SK-N-MC (cell line): ENCODE measurements around the gene PEG3.

Experiments
- DNase-seq: peaks from one replicate; pipeline ENCODE4 v3.0.0-alpha.2; 2011; ENCODE audit warnings: low read depth, low spot score
- H3K27ac ChIP-seq: fragments of 200-600 bp; sonication (generic); 2 replicates; pipeline ENCODE4 v1.5.1; 2016; ENCODE audit warnings: mixed run types
- H3K36me3 ChIP-seq: fragments of 200-600 bp; sonication (generic); 2 replicates; pipeline ENCODE4 v1.6.1; 2017; ENCODE audit warnings: antibody characterized with exemption, low read length, mixed read lengths; ENCODE audit not compliant: insufficient read depth
- H3K4me3 ChIP-seq: fragments of 200-600 bp; sonication (generic); 2 replicates; pipeline ENCODE4 v1.5.1; 2016
- H3K9ac ChIP-seq: fragments of 200-600 bp; sonication (generic); 2 replicates; pipeline ENCODE4 v1.8.0; 2017; ENCODE audit warnings: mixed run types, mixed read lengths; ENCODE audit not compliant: insufficient read length
- H3K9me3 ChIP-seq: fragments of 200-600 bp; sonication (generic); 2 replicates; pipeline ENCODE4 v1.6.1; 2017; ENCODE audit warnings: low read depth, mild to moderate bottlenecking, antibody characterized with exemption, low read length, moderate library complexity, mixed read lengths
- EZH2 ChIP-seq: fragments of 200-600 bp; sonication (generic); IDR thresholded peaks from one replicate; pipeline ENCODE4 v1.6.1; 2017; ENCODE audit warnings: antibody characterized with exemption
- FOXP2 ChIP-seq: optimal IDR thresholded peaks from 2 replicates; pipeline ENCODE3; 2011; ENCODE audit warnings: mild to moderate bottlenecking, moderate library complexity; ENCODE audit not compliant: insufficient read depth; ENCODE audit errors: extremely low read length, control extremely low read depth
- POLR2AphosphoS5 ChIP-seq: IDR thresholded peaks from 2 replicates; pipeline ENCODE4 v1.6.1; 2012; ENCODE audit warnings: mild to moderate bottlenecking, low read depth, low read length, borderline replicate concordance

Gene PEG3

DNA sequence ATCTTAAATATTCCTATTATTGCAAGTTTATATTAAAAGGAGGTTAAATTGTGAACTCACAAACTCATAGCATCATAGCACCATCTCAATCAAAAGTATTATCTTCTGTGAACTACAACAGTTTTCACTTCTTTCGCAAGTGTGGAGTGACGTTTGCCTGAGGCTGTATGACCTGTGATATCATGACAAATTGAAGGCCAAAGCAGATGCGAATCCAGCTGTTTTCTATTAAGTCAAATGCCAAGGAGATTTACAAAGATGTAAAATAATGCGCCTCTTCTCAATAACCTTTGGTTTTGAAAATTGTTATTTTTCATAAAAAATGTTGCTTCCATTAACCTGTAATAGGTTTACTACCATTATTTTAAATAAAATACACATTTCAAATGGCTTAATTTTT lies 7.6 kb upstream of the PEG3 start:
- no peaks in the 10 kb centered on the region for H3K9me3 ChIP-seq
- no peaks in the 10 kb centered on the region for H3K36me3 ChIP-seq
- H3K27ac ChIP-seq: no peak overlapping the region
- no peak overlapping the region for H3K4me3 ChIP-seq
- no peak for TF ChIP-seq POLR2AphosphoS5
- no peak for TF ChIP-seq EZH2
- no peak for TF ChIP-seq FOXP2
- H3K9ac ChIP-seq: no peak overlapping the region
- DNase-seq: no peak

DNA sequence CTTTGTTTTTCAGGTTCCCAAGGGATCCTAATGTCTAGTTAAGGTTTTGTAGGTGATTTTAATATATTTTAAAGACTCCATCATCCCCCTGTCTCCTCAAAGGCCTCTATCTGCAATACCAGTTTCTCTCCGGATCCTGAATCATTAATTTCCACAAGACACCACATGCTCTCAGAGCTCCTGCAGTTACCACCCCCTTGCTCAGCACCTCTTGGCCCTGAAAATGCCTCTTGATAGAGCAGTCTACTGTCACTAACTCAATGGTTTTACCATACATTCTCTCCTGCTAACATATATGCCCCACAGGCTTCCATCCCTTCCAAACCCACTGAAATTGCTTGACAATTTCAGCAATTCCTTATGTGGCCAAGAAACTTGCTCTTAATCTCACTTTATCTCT lies 1.9 kb upstream of the PEG3 start:
- no peak for DNase-seq
- Histone ChIP-seq H3K9me3 (no peaks in the 10 kb centered on the region), H3K36me3 (no peaks in the 10 kb centered on the region), H3K9ac (no peak overlapping the region), H3K27ac (no peak overlapping the region), H3K4me3 (no peak overlapping the region)
- no peak for TF ChIP-seq FOXP2
- TF ChIP-seq POLR2AphosphoS5: no peak
- TF ChIP-seq EZH2: no peak

DNA sequence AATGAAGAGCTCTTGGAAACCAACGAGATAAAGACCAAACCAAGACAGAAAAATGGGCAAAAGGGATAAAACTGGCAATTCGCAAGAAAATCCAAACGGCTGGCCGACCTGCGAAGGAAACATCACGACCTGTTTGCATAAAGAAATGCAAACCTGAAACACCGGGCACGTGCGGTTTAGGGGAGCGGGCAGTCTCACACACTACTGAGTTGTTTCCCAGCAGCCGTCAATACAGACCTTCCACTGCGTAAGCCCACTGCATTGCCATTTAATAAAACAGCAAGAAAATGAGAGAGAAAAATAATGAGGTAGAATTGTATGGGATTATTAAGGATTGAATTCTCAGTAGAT lies 642 bp upstream of the PEG3 start:
- no peak overlapping the region for H3K4me3 ChIP-seq
- TF ChIP-seq POLR2AphosphoS5 (no peak), EZH2 (no peak), FOXP2 (no peak)
- H3K9me3 ChIP-seq: no peaks in the 10 kb centered on the region
- H3K36me3 ChIP-seq: no peaks in the 10 kb centered on the region
- H3K27ac ChIP-seq: no peak overlapping the region
- H3K9ac ChIP-seq: no peak overlapping the region
- DNase-seq: no peak

DNA sequence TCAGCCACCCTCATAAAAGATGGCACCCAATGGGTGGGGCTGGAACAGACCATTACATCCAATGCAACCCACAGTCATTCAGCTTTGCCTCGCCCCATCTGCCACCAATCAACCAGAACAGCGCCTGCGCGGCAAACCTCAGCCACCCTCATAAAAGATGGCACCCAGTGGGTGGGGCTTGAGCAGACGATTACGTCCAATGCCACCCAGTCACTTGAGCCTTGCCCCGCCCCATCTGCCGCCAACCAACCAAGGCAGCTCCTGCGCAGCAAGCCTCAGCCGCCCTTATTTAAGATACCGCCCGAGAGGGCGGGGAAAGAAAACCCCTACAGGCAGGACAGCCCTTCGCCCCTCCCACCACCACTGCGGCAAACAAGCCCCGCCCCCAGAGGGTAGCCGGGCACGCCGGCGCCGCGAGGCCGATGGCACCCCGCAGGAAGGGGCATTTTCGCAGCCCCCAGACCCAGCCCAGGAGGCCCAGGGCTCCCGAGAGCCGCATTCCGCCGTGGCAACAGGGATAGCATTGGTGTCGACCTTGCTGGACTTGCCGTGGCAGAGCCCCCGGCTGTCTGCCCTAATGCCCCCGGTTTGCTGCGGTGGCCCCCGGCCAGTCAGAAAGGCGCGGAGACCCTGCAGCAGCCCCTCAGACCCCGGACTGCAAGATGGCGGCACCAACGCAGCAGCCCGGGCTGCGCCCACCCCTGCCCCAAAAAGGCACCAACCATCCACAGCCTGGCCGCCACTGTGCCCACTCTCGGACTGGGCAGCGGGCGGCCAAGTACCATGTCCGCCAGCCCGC lies 675 bp downstream of the PEG3 start:
- Histone ChIP-seq H3K4me3 (no peak overlapping the region), H3K36me3 (no peaks in the 10 kb centered on the region), H3K27ac (no peak overlapping the region), H3K9ac (no peak overlapping the region), H3K9me3 (no peaks in the 10 kb centered on the region)
- TF ChIP-seq FOXP2: no peak
- no peak for TF ChIP-seq POLR2AphosphoS5
- TF ChIP-seq EZH2: no peak
- DNase-seq: no peak

DNA sequence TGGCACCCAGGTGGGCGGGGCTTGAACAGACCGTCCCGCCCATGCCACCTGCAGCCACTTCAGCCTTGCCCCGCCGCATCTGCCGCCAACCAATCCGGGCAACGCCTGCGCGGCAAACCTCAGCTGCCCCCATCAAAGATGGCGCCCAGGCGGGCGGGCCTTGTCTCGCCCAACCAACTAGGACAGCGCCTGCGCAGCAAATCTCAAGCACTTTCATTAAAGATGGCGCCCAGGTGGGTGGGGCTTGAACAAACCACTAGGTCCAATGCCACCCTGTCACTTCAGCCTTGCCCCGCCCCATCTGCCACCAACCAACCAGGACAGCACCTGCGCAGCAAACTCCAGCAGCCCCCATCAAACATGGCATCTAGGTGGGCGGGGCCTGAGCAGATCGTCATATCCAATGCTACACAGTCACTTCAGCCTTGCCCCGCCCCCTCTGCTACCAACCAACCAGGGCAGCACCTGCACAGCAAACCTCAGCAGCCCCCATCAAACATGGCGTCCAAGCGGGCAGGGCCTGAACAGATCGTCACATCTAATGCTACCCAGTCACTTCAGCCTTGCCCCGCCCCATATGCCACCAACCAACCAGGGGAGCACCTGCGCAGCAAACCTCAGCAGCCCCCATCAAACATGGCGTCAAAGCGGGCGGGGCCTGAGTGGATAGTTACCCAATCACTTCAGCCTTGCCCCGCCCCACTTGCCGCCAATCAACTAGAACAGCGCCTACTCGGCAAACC lies 1.4 kb downstream of the PEG3 start:
- no peaks in the 10 kb centered on the region for H3K36me3 ChIP-seq
- DNase-seq: peak; percentile 16
- no peak overlapping the region for H3K9ac ChIP-seq
- TF ChIP-seq POLR2AphosphoS5 (no peak), FOXP2 (no peak), EZH2 (no peak)
- H3K4me3 ChIP-seq: no peak overlapping the region
- no peak overlapping the region for H3K27ac ChIP-seq
- no peaks in the 10 kb centered on the region for H3K9me3 ChIP-seq

DNA sequence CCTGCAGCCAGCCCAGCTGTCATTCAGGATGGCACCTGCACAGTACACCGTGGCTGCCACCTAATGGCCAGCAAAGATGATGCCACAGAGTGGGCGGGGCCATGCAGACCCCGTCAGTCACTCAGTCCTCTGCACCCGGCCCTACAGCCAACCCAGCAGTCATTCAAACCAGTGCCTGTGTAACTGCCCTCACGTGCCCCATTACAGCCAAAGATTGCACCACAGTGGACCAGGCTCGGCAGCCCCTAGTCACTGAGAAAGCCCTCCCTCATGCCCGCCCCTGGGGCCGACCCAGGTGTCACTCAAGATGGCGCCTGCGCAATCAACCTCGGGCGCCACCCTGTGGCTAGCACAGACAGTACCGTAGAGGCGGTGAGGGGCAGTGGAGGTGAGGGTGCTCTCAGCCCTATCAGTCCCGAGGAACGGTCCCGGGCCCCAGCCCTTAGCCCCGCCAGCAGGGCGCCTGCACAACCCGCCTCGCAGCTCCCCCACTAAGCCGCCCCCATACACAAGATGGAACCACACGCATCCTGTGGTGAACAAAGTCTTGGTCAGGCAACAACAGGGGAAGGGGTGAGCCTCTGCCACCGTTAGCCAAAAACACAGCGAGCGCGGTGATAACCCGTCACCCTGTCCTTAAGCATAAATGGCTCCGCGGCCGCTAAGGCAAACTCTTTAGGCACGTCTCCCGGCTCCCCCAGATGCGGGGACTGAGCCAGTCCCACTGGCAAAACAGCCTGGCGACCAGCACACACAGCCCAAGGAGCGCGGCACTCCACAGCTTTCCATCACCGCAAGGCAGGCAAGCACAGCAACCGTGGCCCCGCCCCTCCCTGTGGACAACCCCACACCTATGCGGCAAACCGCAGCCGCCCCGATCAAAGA lies 2.3 kb downstream of the PEG3 start:
- no peaks in the 10 kb centered on the region for H3K36me3 ChIP-seq
- TF ChIP-seq POLR2AphosphoS5: no peak
- TF ChIP-seq EZH2: no peak
- no peak for TF ChIP-seq FOXP2
- DNase-seq: no peak
- no peaks in the 10 kb centered on the region for H3K9me3 ChIP-seq
- no peak overlapping the region for H3K9ac ChIP-seq
- H3K4me3 ChIP-seq: no peak overlapping the region
- no peak overlapping the region for H3K27ac ChIP-seq

DNA sequence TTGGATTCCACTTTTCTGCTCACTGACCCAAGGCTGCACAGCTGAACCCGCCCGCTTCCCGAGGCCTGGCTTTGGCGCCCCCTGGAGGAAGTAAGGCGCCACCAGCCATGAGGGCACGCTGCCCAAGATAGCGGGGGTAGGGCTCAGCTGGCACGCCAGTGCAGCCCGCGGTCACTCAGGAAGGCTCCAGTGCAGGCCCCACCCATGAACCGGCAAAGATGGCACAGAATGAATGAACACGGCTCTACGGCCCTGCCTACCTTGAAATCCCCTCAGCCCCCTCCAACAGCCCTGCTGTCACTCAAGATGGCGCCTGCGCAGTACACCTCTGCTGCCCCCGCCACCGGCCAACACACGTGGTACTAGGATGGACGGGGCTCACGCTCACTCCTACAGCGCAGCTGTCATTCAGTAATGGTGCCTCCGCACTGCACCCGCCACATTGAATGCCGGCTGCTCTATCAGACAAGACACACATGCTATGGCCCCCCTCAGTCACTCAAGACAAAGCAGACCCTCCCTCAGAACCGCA lies 3.0 kb downstream of the PEG3 start:
- no peak for TF ChIP-seq FOXP2
- TF ChIP-seq POLR2AphosphoS5: no peak
- TF ChIP-seq EZH2: no peak
- DNase-seq: no peak
- H3K4me3 ChIP-seq: no peak overlapping the region
- no peaks in the 10 kb centered on the region for H3K36me3 ChIP-seq
- H3K27ac ChIP-seq: no peak overlapping the region
- H3K9me3 ChIP-seq: no peaks in the 10 kb centered on the region
- H3K9ac ChIP-seq: no peak overlapping the region

DNA sequence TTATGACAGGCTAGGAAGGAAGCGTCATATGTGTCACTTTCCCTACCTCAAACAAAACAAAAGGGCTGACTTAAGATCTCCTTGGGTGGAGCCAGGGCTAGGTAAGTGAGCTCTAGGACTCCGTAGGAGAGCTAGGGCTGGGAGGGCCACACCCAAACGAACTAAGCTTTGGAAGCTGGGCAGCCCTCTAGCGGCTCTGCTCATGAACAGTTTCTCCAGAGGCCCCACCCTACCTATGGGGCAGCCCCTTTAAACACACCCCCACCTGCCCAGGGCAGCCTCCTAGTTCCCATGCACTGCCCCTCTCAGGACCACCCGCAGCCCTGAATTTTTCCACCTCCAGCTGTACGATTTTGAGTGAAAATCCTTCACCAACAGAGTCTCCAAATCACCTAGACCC lies 3.5 kb downstream of the PEG3 start:
- H3K27ac ChIP-seq: no peak overlapping the region
- no peak for DNase-seq
- no peak overlapping the region for H3K9ac ChIP-seq
- H3K36me3 ChIP-seq: no peaks in the 10 kb centered on the region
- no peak overlapping the region for H3K4me3 ChIP-seq
- no peaks in the 10 kb centered on the region for H3K9me3 ChIP-seq
- TF ChIP-seq EZH2: no peak
- TF ChIP-seq POLR2AphosphoS5: no peak
- no peak for TF ChIP-seq FOXP2
